Measurements from ENCODE around the gene IL17C. TPM values are rescaled to one million over a fixed set of nuclear protein-coding genes. Genes with fewer than 3 reads are reported as not detected.

Gene IL17C
- total RNA-seq, 1 experiment from 2014 or later: not detected

DNA sequence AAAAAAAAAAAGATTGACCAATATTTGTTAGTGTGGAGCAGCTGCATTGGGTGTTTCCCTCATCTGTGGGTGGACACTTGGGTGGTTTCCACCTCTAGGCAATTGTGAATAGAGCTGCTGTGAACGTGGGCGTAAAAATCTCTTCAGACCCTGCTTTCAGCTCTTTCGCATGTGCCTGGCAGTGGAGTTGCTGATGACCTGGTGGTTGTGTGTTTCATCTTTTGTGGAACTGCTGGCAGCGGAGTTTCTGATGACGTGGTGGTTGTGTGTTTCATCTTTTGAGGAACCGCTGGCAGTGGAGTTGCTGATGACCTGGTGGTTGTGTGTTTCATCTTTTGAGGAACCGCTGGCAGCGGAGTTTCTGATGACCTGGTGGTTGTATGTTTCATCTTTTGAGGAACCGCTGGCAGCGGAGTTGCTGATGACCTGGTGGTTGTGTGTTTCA is 46.8 kb upstream of the IL17C start:
- H3F3A ChIP-seq (ENCODE audit: low read length, unreplicated experiment): no peaks in the 10 kb centered on the region
- intact Hi-C loops (cut with micrococcal nuclease): no loop called here
- H3K9me2 ChIP-seq (replicated peaks; ENCODE audit: low read length): no peaks in the 10 kb centered on the region
- no peak for DNase-seq
- ChIA-PET CTCF (no interaction called here), POLR2A (ENCODE audit: unreplicated experiment) (no interaction called here)
- TF ChIP-seq EZH2phosphoT487 (IDR thresholded peaks at IDR 0.05; ENCODE audit: borderline replicate concordance, low read length) (no peak), CTCF (conservative IDR thresholded peaks at IDR 0.05; ENCODE audit: low read depth, low read length) (no peak), EZH2 (IDR thresholded peaks at IDR 0.05; ENCODE audit: low read length, unreplicated experiment) (no peak)
- H3K27ac ChIP-seq (ENCODE audit: low read length): no peak overlapping the region
- H3K9ac ChIP-seq (ENCODE audit: low read length): no peak overlapping the region
- H4K20me1 ChIP-seq (ENCODE audit: low read length): no peaks in the 10 kb centered on the region
- peaks cover 11% of the 10 kb centered on the region; the same call in 1 of the 2 replicates for H3K79me2 ChIP-seq (ENCODE audit: low read length)
- no peak overlapping the region for H3K4me2 ChIP-seq (ENCODE audit: low read length)
- H3K9me3 ChIP-seq (ENCODE audit: low read length): no peaks in the 10 kb centered on the region
- BruUV-seq (replicated peaks): no TSS peak
- peaks cover 7% of the 10 kb centered on the region; the same call in 1 of the 2 replicates for H3K36me3 ChIP-seq (ENCODE audit: low read depth, low read length)
- no peaks in the 10 kb centered on the region for H3K27me3 ChIP-seq (ENCODE audit: low read length)
- no peak overlapping the region for H2AFZ ChIP-seq (ENCODE audit: low read length)
- H3K4me3 ChIP-seq (ENCODE audit: low read length): no peak overlapping the region
- H3K4me1 ChIP-seq (ENCODE audit: insufficient read depth, low read length): no peaks in the 10 kb centered on the region
- ATAC-seq: no peak

DNA sequence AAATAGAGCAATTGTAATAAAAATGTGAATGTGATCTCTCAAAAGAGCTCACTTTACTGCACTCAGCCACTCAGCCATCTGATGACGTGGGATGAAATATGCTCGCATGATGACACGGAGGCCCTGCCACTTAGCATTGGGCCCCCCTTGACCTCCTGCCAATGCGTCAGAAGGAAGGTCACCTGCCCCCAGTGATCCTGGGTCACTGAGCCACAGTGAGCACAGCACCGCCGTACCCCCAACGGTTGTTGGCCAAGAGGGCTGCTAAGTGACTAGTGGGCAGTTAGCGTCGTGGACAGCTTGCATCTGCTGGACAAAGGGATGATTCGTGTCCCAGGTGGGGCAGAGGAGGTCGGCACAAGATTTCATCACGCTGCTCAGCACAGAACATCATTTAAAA is 45.3 kb upstream of the IL17C start:
- Histone ChIP-seq H3K4me3 (ENCODE audit: low read length) (no peak overlapping the region), H2AFZ (ENCODE audit: low read length) (no peak overlapping the region), H4K20me1 (ENCODE audit: low read length) (no peaks in the 10 kb centered on the region), H3K9ac (ENCODE audit: low read length) (no peak overlapping the region), H3K27me3 (ENCODE audit: low read length) (no peaks in the 10 kb centered on the region), H3K9me3 (ENCODE audit: low read length) (no peaks in the 10 kb centered on the region), H3F3A (ENCODE audit: low read length, unreplicated experiment) (no peaks in the 10 kb centered on the region), H3K36me3 (ENCODE audit: low read depth, low read length) (peaks cover 7% of the 10 kb centered on the region; the same call in 1 of the 2 replicates), H3K4me1 (ENCODE audit: insufficient read depth, low read length) (no peaks in the 10 kb centered on the region), H3K27ac (ENCODE audit: low read length) (no peak overlapping the region), H3K9me2 (replicated peaks; ENCODE audit: low read length) (no peaks in the 10 kb centered on the region), H3K79me2 (ENCODE audit: low read length) (peaks cover 11% of the 10 kb centered on the region; the same call in 1 of the 2 replicates), H3K4me2 (ENCODE audit: low read length) (no peak overlapping the region)
- BruUV-seq (replicated peaks): no TSS peak
- POLR2A ChIA-PET (ENCODE audit: unreplicated experiment): no interaction called here
- ATAC-seq (no peak), DNase-seq (no peak)
- intact Hi-C loops (cut with micrococcal nuclease): no loop called here
- TF ChIP-seq EZH2 (IDR thresholded peaks at IDR 0.05; ENCODE audit: low read length, unreplicated experiment) (no peak), CTCF (conservative IDR thresholded peaks at IDR 0.05; ENCODE audit: low read depth, low read length) (no peak), EZH2phosphoT487 (IDR thresholded peaks at IDR 0.05; ENCODE audit: borderline replicate concordance, low read length) (no peak)
- CTCF ChIA-PET: no interaction called here

DNA sequence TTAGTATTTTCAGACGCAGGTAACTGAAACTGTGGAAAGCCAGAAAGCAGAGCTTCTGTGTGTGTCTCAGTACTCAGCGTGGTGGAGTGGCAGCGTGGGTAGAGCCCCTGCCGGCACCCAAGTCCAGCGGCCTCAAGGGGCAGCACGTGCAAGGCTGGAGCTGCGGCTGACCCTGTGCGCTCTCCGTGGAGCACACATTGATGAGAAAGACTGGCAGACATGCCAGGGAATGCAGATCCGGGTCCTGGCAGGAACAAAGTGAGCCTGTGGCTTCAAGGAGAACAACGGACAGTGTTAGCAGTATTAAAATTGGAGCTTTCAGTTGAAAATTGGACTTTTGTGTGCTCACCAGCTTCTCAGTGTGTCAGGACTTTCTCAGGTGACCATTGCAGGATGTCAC is 44.9 kb upstream of the IL17C start:
- Histone ChIP-seq H3K36me3 (ENCODE audit: low read depth, low read length) (peaks cover 7% of the 10 kb centered on the region; the same call in 1 of the 2 replicates), H3K79me2 (ENCODE audit: low read length) (peaks cover 11% of the 10 kb centered on the region; the same call in 1 of the 2 replicates)
- ATAC-seq: no peak

More for the DNA sequence above, 44.9 kb upstream of the IL17C start:
- Histone ChIP-seq H3K9me2 (replicated peaks; ENCODE audit: low read length) (no peaks in the 10 kb centered on the region), H3K4me2 (ENCODE audit: low read length) (no peak overlapping the region), H3F3A (ENCODE audit: low read length, unreplicated experiment) (no peaks in the 10 kb centered on the region), H3K4me1 (ENCODE audit: insufficient read depth, low read length) (no peaks in the 10 kb centered on the region), H2AFZ (ENCODE audit: low read length) (no peak overlapping the region), H4K20me1 (ENCODE audit: low read length) (no peaks in the 10 kb centered on the region), H3K9me3 (ENCODE audit: low read length) (no peaks in the 10 kb centered on the region), H3K27ac (ENCODE audit: low read length) (no peak overlapping the region), H3K9ac (ENCODE audit: low read length) (no peak overlapping the region), H3K4me3 (ENCODE audit: low read length) (no peak overlapping the region), H3K27me3 (ENCODE audit: low read length) (no peaks in the 10 kb centered on the region)
- ChIA-PET POLR2A (ENCODE audit: unreplicated experiment) (interaction anchor here (0.7 kb wide), 1 partner anchor 19 kb away, joined by 4 read pairs; no protein-coding TSS in a partner anchor), CTCF (no interaction called here)
- TF ChIP-seq EZH2phosphoT487 (IDR thresholded peaks at IDR 0.05; ENCODE audit: borderline replicate concordance, low read length) (no peak), EZH2 (IDR thresholded peaks at IDR 0.05; ENCODE audit: low read length, unreplicated experiment) (no peak), CTCF (conservative IDR thresholded peaks at IDR 0.05; ENCODE audit: low read depth, low read length) (no peak)
- no peak for DNase-seq
- no TSS peak for BruUV-seq (replicated peaks)
- intact Hi-C loops (cut with micrococcal nuclease): no loop called here
